GM18517 (cell line): Measurements from ENCODE around the gene PYDC1.
"Not testable (repeated sequence)": the region's sequence is repeated elsewhere in the genome, so short reads cannot be mapped to it uniquely, and the experiment has no call there.

Source experiments
- ATAC-seq: cut with Tn5 transposase; IDR thresholded peaks from one replicate; pipeline ENCODE4 v1.9.1; 2021; ENCODE audit warnings: mild to moderate bottlenecking, moderate library complexity; ENCODE audit not compliant: unreplicated experiment

Gene PYDC1

GRCh38 chr16:31223044-31223443 is 6.1 kb upstream of the PYDC1 start:
- ATAC-seq: no peak

DNA sequence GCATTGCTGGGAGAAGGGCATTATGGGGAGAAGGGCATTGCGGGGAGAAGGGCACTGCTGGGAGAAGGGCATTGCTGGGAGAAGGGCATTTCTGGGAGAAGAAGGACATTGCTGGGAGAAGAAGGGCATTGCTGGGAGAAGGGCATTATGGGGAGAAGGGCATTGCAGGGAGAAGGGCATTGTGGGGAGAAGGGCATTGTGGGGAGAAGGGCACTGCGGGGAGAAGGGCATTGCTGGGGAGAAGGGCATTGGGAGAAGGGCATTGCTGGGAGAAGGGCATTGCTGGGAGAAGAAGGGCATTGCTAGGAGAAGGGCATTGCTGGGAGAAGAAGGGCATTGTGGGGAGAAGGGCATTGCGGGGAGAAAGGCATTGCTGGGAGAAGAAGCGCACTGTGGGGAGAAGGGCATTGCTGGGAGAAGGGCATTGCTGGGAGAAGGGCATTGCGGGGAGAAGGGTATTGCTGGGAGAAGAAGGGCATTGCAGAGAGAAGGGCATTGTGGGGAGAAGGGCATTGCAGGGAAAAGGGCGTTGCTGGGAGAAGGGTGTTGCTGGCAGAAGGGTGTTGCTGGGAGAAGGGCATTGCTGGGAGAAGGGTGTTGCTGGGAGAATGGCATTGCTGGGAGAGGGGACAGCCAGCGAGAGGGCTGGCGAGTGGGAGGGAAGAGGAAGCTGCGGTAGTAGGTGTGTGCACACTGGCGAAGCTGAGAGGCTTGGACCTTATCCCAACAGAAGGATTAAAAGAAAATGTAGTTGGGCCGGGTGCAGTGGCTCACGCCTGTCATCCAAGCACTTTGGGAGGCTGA is 4.6 kb upstream of the PYDC1 start:
- ATAC-seq: no peak

DNA sequence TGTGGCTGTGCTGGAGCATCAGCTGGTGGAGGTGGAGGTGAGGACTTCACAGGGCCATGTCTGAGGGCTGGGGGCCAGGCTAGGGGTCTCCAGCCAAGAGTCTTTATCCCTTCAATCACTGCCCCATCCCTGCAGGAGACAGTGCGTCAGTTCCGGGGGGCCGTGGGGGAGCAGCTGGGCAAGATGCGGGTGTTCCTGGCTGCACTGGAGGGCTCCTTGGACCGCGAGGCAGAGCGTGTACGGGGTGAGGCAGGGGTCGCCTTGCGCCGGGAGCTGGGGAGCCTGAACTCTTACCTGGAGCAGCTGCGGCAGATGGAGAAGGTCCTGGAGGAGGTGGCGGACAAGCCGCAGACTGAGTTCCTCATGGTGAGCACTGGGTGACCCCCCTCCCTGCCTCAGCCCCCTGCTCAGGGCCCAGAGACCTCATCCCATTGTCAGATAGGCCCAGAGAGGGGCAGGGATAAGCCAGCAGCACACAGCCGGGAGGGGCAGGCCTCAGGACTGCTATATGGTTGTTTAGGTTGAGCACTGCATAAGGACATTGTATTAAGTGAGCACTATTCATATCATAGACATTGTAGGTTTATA is 2.3 kb upstream of the PYDC1 start:
- ATAC-seq: no peak

GRCh38 chr16:31217136-31217530 is 198 bp upstream of the PYDC1 start:
- ATAC-seq: no peak

DNA sequence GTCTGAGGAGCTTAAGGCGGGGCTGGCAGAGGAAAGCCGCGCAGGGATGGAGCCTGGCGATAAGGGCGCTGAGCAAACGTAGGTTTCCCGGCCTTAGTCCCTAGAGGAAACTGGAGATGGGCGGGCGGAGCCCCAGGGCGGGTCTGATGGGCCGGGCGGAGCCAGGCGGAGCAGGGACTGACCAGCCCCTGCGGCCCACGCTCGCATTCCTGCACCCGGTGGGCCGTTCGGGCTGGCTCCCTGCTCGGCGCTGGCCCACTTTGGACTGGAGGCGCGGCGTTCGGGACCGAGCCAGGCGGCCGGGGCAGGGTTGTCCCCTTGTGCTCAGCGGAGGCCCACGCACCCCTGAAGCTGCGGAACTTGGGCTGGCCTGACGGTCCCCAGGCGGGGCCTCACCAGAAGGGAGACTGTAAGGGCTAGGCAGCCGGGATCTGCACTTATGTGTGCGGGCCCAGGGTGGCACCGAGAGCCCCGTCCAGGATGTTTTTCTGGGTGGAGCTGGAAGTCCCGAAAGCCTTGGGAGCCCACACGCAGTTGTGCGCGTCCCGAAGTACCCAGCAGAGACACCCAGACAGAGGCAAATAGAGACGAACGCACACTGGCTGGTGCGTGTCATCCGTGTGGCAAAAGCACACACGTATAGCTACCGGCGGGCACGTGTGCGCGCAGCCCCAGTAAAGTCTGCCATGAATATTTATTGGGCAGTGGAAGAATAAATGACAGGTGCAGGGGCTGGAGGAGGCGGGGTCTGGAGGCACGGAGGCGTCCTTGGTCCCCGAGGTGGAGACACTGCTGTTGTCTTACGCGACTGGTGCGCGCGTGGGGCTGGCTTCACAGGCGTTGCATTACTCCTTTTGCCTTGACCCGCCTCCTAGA is 1.4 kb downstream of the PYDC1 start:
- ATAC-seq: no peak

DNA sequence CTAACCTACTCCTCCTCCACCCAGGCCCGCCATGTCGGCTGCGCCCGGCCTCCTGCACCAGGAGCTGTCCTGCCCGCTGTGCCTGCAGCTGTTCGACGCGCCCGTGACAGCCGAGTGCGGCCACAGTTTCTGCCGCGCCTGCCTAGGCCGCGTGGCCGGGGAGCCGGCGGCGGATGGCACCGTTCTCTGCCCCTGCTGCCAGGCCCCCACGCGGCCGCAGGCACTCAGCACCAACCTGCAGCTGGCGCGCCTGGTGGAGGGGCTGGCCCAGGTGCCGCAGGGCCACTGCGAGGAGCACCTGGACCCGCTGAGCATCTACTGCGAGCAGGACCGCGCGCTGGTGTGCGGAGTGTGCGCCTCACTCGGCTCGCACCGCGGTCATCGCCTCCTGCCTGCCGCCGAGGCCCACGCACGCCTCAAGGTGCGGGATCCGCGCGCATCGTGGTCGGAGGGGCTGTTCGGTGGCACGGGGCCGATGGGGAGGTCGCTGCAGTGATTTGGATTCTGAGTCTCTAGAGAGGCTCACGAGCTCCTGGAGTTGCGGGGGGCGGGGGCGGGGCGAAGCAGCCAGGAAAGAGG is 2.1 kb downstream of the PYDC1 start:
- ATAC-seq: no peak

DNA sequence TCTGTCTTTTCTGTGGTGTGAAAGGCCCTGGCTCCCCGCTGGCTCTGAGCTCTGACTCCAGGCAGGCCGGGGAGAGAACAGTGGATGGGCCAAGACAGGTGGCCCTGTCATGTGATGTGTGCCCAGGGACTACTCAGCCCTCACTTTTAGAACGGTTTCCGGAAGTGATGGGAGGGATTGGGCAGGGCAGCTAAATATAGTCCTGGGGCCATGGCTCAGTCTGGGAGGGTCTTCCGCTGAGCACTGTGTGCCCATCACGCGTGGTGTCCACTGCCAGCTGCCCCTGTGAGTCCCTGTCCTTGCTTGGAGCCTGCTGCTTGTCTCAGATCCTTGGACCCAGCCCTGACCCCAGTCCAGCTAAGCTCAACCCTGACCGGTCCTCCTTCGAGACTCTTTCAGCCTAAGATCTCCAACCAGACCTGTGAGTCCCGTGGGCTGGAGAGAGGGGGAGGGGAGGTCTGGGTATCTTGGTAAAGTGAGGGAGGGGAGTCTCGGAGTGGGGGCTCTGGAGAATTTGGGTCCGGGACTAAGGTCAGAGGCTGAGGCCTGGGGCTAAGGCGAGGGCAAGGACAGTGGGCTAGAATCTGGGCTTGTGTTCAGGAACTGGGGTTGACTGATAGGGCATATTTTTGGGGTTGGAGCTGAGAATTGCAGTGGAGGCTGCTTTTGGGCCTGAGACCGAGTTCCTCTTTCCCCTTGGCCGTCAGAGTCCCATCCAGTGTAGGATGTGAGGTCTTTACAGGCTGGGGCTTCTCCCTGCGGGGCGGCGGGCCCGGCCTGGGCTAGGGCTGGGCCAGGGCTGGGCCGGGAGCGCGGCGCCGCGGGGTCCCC is 2.8 kb downstream of the PYDC1 start, which contains the start of gene TRIM72:
Gene TRIM72, plus strand, starts transcription at position 243 of the 831 bp plus-strand sequence. CDS start 620 bp downstream, outside the sequence.
- no peak for ATAC-seq

DNA sequence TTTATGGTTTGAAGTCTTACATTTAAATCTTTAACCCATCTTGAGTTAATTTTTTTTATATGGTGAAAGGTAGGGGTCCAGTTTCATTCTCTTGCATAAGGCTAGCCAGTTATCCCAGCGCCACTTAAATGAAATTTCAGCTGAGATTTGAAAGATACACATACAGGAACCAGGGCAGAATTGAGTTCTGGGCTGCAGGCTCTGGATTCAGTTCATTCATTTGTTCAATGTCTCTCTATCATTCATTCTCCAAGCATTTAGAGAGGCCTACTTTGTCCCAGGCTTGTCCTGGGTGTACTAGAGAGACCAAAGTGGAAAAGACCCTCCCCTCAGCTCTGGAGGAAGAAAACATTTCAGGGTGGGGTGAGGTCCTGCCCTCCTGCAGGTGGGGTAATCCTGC is 3.6 kb downstream of the PYDC1 start:
- ATAC-seq: no peak

- no peak for ATAC-seq
These were observed 10.2 kb downstream of the PYDC1 start for GRCh38 chr16:31206776-31207175.

GRCh38 chr16:31204871-31205666 is 11.9 kb downstream of the PYDC1 start:
- ATAC-seq: no peak

DNA sequence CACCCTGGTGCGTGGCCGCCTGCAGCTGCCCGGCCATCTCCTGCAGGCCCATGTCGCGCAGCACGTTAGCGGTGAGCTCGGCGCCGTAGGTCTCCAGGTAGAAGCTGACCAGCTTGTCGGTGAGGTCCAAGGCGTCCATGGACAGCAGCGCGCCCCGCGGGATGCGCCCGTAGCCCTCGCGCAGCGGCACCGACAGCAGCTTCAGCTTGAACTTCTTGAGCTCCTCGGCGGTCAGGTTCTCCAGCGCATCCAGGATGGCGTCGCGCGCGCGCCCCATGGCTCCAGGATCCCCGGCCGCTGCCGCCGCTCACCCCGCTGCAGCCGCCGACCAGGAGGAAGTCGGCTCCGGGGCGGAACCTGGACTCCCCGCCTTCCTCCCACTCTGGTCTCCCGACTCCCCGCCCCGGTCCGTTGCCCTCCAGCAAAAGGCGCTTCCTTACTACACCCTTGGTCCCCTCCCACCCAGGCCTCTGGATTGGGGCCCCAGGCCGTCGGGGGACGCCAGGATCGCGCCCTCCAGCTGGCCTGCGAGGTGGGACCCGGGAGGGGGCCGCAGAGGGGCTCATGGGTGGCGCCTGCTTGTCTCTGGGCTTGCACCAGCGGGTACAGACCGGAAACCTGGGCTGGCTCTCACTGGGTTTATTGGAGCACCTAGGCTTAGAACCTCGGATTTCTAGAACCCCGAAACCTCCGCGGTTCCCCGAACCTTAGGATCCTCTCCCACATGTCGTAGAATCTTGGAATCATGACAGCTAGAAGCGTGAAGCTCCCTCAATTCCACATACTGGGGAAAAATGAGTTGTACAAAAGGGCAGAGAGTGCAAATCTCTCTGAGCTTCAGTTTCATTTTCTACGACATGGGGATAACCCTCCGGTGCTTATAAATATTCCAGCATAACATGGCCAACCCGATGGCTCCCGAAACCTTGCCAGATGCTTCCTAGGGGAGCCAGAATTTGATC is 14.2 kb downstream of the PYDC1 start, which contains the start of gene PYCARD:
Gene PYCARD, minus strand, starts transcription at position 347 of the 962 bp plus-strand sequence. Its CDS starts 70 bp downstream, at position 277.
- ATAC-seq: no peak

DNA sequence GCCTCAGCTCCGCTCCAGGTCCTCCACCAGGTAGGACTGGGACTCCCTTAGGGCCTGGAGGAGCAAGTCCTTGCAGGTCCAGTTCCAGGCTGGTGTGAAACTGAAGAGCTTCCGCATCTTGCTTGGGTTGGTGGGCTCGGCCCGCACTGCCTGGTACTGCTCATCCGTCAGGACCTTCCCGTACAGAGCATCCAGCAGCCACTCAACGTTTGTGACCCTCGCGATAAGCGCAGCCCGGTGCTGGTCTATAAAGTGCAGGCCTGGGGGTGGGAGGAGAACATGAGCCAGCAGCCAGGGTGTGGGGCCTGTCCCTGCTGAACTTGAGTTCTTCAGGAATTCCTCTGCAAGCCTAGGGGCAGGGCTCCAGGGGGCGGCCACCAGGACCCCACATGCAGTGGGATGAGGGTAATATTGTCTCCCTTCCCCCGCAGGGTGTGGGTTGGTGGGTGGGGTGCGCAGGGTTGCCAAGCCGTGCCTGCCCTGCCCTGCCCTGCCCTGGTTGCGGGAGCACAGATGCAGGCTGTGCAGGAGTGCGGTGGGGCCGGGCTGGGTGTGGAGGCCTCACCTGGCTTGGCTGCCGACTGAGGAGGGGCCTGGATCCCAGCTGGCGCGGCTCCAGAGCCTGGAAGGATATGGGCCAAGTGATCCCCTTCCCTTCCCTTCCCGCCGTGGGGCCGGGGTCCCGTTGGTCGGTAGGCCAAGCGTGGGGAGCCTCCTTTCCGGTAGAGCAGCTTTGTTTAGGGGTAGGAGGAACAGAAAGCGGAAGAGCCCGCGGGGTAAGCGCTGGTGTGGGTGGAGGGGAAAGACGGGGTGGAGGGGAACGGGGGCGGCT is 15.1 kb downstream of the PYDC1 start:
- ATAC-seq: no peak

DNA sequence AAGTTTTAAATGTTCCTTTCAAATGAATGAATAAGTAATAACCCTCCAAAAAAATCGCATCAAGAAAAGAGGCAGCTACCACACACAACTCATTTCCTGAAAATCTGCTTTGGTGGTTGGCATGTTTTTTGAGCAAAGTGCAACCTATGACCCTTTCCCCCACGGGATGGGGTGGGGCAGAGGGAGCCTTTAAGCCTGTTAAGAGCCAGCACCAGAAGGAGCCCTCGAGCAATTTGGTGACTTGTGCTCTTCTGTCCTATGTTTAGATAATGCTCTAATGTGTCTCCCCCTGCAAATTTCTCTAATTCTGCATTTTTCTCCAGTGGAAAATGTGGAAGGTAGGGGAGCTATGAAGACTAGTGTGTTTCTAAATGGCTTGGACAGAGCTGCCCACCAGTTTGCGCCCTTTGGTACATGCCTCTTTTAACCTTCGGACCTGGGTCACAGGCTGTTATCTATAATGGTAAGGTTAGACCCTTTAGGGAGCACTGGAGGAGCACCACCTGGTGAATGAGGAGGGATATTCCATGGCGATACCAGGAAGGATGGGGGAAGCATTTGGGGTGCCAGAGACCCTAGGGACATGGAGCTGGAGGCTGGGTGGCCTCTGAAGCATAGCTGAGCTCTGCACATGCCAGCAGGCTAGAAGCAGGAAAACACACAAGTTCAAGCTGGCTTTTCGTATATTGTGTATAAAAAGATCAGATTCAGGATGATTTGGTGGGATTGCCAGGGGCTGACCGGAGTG is 15.9 kb downstream of the PYDC1 start:
- ATAC-seq: no peak

DNA sequence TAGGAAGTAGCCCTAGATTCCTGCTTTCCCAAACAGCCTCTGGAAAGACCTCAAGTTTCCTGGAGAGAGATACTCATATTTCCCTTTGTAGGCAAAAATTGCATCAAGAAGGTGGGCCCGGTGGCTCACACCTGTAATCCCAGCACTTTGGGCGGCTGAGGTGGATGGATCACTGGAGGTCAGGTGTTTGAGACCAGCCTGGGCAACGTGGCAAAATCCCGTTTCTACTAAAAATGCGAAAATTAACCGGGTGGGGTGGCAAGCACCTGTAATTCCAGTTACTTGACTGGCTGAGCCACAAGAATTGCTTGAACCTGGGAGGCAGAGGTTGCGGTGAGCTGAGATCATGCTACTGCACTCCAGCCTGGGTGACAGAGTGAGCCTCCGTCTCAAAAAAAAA is 16.8 kb downstream of the PYDC1 start:
- ATAC-seq: not testable (repeated sequence)

DNA sequence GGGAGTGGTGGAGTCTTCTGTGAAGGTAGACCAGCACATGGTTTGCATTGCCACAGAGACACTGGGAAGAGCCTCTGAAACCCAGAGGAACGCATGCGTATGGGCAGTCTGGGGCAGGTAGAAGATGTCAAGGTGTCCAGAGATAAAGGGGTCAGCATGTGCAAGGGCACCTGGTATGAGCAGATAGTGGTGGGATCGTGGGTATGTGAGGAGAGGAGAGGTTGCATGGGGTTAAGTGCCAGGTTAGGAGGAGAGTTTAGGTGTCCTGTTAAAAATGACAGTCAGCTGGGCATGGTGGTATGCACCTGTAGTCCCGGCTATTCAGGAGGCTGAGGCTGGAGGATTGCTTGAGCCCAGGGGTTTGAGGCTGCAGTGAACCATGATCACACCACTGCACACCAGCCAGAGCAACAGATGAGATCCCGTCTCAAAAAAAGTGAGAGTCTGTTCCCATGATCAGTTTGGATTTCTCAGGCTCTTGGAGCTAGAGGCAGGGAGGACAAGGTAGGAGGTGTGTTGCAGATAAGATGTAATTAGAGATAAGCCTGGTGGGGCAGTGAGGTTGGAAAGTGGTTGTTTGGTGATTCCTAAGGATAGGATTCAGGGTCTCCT is 17.4 kb downstream of the PYDC1 start:
- no peak for ATAC-seq

- no peak for ATAC-seq
These were observed 18.6 kb downstream of the PYDC1 start for GRCh38 chr16:31198207-31198882.
